ENCODE results near the gene MBP.

The MBP gene

DNA sequence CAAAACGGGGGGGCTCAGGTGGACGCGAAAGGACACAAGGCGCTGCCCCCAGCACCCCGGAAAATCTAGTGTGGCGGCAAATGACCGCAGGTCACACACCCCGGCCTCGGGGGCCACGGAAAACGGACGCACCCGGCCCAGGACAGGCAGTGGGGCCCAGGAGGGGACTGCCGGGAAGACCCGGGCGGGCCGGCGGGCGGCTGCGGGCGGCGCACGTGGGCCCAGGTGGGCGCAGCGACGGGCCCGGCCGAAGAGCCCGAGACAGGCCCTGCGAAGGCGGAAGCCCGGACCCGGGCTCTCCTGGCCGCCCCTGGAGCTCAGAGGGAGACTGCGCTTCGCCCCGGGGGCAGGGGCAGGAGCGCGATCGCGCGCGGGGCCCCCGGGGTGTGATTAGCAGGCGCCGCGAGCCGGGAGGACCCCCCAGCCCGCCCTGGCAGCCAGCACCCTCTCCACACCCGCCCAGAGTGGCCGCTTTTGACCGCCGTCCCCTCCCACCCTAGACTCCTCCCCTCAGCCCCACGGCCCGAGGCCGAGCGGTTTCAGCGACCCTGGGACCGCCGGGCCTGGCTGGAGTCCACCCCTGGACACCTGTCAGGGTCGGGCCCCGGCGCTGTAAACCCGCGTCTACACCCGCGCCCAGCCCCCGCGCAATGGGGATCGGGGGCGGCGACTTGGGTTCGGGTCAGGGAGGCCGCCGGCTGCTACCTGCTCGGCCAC, 773 bp downstream of the MBP start:
- H3K9me3 Mint-ChIP-seq, result no peaks in the 10 kb centered on the region
- peaks cover 3% of the 10 kb centered on the region for H3K36me3 Mint-ChIP-seq (ENCODE audit: low read depth)
- H3K27me3 Mint-ChIP-seq (ENCODE audit: low read depth), result peaks cover 67% of the 10 kb centered on the region
- H3K4me1 Mint-ChIP-seq, result peaks cover 41% of the 10 kb centered on the region
- TF ChIP-seq, protein P1, sequence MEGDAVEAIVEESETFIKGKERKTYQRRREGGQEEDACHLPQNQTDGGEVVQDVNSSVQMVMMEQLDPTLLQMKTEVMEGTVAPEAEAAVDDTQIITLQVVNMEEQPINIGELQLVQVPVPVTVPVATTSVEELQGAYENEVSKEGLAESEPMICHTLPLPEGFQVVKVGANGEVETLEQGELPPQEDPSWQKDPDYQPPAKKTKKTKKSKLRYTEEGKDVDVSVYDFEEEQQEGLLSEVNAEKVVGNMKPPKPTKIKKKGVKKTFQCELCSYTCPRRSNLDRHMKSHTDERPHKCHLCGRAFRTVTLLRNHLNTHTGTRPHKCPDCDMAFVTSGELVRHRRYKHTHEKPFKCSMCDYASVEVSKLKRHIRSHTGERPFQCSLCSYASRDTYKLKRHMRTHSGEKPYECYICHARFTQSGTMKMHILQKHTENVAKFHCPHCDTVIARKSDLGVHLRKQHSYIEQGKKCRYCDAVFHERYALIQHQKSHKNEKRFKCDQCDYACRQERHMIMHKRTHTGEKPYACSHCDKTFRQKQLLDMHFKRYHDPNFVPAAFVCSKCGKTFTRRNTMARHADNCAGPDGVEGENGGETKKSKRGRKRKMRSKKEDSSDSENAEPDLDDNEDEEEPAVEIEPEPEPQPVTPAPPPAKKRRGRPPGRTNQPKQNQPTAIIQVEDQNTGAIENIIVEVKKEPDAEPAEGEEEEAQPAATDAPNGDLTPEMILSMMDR (IDR thresholded peaks at IDR 0.05; ENCODE audit: unreplicated experiment in 3 of 3), result no peak
- peak overlapping the region; percentile 85 to 91 (median 90) for H3K4me3 Mint-ChIP-seq
- no peak overlapping the region for H3K27ac Mint-ChIP-seq

DNA sequence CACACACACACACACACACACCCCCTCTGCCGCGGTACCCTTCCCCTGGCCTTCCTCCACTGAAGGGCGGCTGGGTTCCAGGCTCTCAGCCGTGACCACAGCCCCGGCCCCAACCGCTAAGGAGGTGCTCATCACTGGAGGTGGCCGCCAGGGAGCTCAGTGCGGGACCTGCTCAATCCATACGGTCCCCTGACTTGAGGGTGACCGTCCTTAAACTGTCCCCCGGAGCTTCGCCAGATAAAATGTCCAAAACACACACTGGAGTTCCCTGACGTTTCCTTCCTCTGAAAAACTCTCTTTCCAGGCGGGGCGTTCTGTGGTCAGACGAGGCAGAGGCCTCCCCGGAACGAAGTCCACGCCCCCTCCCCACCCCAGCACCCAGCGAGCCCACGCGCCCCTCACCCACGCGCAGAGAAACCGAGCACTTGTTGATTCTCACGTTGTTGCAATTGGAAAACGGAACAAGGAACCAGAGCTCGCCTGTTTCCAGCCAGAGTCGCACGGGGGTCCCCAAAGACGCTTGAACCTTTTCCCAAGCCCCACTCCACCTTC, 1.4 kb downstream of the MBP start:
- TF ChIP-seq, protein P1 (IDR thresholded peaks at IDR 0.05; ENCODE audit: unreplicated experiment in 3 of 3), result no peak
- H3K27ac Mint-ChIP-seq, result peak overlapping the region in 2 of 3 experiments; percentile 51 to 85
- peaks cover 41% of the 10 kb centered on the region for H3K4me1 Mint-ChIP-seq
- peak overlapping the region; percentile 85 to 91 (median 90) for H3K4me3 Mint-ChIP-seq
- H3K36me3 Mint-ChIP-seq (ENCODE audit: low read depth), result peaks cover 3% of the 10 kb centered on the region
- H3K27me3 Mint-ChIP-seq (ENCODE audit: low read depth), result peaks cover 68% of the 10 kb centered on the region
- no peaks in the 10 kb centered on the region for H3K9me3 Mint-ChIP-seq

DNA sequence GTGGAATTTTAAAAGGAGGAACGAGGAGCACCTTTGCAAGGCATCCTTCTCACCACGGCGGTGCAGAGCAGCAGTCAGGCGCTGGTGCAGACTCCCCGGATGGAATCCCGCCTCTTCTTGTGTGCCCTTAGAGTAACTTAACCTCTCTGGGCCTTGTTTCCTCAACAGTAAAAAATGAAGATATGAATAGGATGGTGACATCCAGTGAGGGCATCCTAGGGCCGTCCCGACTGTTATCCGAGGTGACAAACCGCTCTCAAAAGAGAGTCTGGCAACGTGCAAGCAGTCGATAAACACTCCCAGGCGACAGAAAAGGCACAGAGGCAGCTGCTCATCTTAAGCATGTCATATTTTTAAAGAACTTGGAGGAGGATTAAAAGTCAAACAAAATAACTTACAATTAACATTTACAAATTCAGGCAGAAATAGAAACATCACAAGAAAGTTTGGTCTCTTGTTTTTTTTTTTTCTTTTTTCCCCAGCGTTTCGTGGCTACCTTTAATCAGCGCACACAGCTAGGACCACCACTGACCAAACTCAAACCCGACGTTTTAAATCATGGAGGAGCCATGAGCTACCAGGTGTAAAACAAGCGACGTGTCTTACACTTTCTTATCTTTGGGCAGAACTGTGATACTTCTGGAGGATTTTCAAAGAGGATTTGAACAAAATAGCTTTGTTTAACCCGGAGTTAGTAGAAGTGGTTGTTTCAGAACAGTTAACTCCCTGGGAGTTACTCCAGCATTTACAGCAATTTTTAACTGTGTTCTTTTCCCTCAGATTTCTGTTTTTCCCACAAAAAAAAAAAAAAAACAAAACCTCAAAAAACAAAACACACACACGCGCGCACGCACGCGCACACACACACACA, 2.1 kb downstream of the MBP start:
- Mint-ChIP-seq H3K27me3 (ENCODE audit: low read depth) (peaks cover 61% of the 10 kb centered on the region), H3K27ac (peak overlapping the region in 1 of 3 experiments; percentile 85), H3K4me1 (peaks cover 49% of the 10 kb centered on the region), H3K36me3 (ENCODE audit: low read depth) (peaks cover 3% of the 10 kb centered on the region), H3K9me3 (no peaks in the 10 kb centered on the region), H3K4me3 (peak overlapping the region; percentile 85 to 91 (median 90))
- TF ChIP-seq, protein P1 (IDR thresholded peaks at IDR 0.05; ENCODE audit: unreplicated experiment in 3 of 3), result no peak

DNA sequence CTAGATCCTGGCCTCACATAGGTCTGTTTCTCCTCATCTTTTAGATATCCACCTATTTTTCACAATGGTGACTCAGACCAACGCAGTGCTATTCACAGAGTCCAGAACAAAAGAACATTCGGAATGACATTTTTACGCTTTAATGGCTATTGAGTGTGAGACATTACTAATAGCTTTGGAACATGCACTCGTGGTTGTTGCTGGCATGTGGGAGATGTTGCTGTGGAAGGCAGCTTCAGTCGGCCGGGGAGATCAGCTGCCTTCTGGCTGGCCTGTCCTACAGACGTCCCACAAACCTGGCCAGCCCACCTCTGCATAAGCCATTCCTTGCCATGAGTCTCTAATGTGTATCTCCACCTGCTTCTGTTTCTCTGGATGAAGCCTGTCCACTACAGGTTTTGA, 3.4 kb downstream of the MBP start:
- H3K36me3 Mint-ChIP-seq (ENCODE audit: low read depth), result peaks cover 3% of the 10 kb centered on the region
- peaks cover 47% of the 10 kb centered on the region for H3K27me3 Mint-ChIP-seq (ENCODE audit: low read depth)
- H3K27ac Mint-ChIP-seq, result no peak overlapping the region
- peaks cover 53% of the 10 kb centered on the region for H3K4me1 Mint-ChIP-seq
- no peaks in the 10 kb centered on the region for H3K9me3 Mint-ChIP-seq
- H3K4me3 Mint-ChIP-seq, result peak overlapping the region; percentile 61 to 71 (median 64)
- TF ChIP-seq, protein P1 (IDR thresholded peaks at IDR 0.05; ENCODE audit: unreplicated experiment in 3 of 3), result no peak

DNA sequence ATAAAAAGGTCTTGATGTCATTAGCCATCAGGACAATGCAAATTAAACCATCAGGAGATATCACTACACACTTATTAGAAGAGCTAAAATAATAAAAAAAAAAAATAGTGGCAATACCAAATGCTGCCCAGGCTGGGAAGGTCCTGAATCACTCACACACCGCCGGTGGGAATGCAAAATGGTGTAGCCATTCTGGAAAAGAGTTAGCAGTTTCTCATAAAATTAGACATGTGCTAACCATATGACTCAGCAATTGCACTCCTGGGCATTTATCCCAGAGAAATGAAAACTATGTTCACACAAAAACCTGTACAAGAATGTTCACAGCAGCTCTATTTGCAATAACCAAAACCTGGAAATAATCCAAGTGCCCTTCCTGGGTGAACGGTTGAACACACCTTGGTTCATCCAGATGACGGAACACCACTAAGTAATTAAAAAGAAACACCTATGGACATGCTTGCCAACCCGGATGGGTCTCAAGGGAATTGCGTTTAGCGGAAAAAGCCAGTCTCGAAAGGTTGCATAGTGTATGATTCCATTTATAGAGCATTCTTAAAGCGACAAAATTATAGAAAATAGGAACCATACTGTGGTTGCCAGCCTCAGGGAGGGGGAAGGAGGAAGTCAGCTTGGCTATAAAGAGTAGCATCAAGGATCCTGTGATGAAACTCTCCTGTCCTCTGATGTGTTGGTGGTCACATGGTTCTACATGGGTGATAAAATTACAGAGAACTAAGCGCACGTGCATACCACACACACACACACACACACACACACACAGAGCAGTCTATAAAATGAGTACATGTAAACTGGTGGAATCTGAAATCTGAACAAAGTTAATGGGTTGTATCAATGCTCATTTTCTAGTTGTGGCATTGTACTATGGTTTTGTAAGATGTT, 4.6 kb downstream of the MBP start:
- peaks cover 3% of the 10 kb centered on the region for H3K36me3 Mint-ChIP-seq (ENCODE audit: low read depth)
- peak overlapping the region; percentile 6 to 13 (median 7) for H3K4me3 Mint-ChIP-seq
- peak overlapping the region in 1 of 3 experiments; percentile 72 for H3K27ac Mint-ChIP-seq
- peaks cover 46% of the 10 kb centered on the region for H3K4me1 Mint-ChIP-seq
- H3K9me3 Mint-ChIP-seq, result no peaks in the 10 kb centered on the region
- TF ChIP-seq, protein P1 (IDR thresholded peaks at IDR 0.05; ENCODE audit: unreplicated experiment in 3 of 3), result no peak
- H3K27me3 Mint-ChIP-seq (ENCODE audit: low read depth), result peaks cover 36% of the 10 kb centered on the region

Data from nephron (organoid).